Measurements from ENCODE around the gene MRPL37.

The MRPL37 gene

DNA sequence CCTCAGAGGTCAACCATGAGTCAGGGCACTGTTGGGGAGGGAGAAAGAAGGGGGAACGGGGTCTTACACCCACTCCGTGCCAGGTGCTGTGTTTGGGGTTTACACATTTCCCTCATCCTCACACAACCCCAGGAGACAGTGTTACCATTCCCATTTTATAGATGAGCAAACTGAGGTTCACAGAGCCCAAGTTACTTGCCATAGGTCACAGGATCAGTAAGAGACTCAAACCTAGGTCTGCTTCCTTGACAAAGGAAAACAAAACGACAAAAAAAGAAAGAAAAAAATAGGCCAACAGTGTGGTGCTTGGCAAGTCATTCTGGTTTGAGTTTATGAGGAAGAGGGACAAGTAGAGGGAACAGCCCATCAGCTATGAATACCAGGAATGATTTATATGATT lies 30.9 kb upstream of the MRPL37 start:
- CTCF ChIA-PET, result interaction anchor here (1.1 kb wide), 1 partner anchor 260 kb away, joined by 3 read pairs; no protein-coding TSS in a partner anchor
- POLR2A ChIA-PET, result interaction anchor here (0.8 kb wide), 1 partner anchor 31 kb away, joined by 3 read pairs; the partner anchor contains the start of gene MRPL37
- TF ChIP-seq FOXK2 (IDR thresholded peaks at IDR 0.05) (no peak), ELF4 (IDR thresholded peaks at IDR 0.05) (no peak), FOXA1 (IDR thresholded peaks at IDR 0.05) (no peak), TARDBP (IDR thresholded peaks at IDR 0.05) (no peak), SUZ12 (IDR thresholded peaks at IDR 0.05) (no peak), LEF1 (IDR thresholded peaks at IDR 0.05; ENCODE audit: borderline replicate concordance) (no peak), CTBP1 (IDR thresholded peaks at IDR 0.05; ENCODE audit: borderline replicate concordance) (no peak), SP1 (IDR thresholded peaks at IDR 0.05) (no peak), HDGF (IDR thresholded peaks at IDR 0.05; ENCODE audit: borderline replicate concordance) (no peak), ZNF384 (IDR thresholded peaks at IDR 0.05) (no peak), NFRKB (IDR thresholded peaks at IDR 0.05) (no peak), L3MBTL2 (conservative IDR thresholded peaks at IDR 0.05) (no peak), FOXM1 (IDR thresholded peaks at IDR 0.05; ENCODE audit: borderline replicate concordance) (no peak), ARNT (IDR thresholded peaks at IDR 0.05) (no peak)
- TF ChIP-seq, protein P1, sequence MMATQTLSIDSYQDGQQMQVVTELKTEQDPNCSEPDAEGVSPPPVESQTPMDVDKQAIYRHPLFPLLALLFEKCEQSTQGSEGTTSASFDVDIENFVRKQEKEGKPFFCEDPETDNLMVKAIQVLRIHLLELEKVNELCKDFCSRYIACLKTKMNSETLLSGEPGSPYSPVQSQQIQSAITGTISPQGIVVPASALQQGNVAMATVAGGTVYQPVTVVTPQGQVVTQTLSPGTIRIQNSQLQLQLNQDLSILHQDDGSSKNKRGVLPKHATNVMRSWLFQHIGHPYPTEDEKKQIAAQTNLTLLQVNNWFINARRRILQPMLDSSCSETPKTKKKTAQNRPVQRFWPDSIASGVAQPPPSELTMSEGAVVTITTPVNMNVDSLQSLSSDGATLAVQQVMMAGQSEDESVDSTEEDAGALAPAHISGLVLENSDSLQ (IDR thresholded peaks at IDR 0.05), result no peak
- DNase-seq (ENCODE audit: extremely low spot score), result no peak

DNA sequence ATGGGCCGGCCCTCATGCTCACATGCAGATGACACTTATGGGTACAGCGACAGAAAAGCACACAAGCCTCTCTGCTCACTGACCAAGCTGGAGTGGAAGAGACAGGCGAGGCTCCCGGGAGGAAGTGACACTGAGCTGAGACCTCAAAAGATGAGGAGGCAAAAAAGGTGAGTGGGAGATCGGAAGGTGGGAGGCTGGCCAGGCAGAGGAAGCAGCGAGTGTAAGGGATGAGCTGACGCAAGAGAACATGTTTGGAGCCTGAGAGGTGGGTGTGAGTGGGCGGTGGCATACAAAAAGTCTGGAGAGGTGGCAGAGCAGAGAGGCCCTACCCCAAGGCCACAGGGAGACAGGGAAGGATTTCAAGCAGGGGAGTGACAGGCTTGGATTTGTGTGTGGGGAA lies 29.0 kb upstream of the MRPL37 start:
- POLR2A ChIA-PET, result interaction anchor here (1.9 kb wide), 1 partner anchor 29 kb away, joined by 6 read pairs; the partner anchor contains the start of genes CYB5RL and MRPL37
- DNase-seq (ENCODE audit: extremely low spot score), result no peak
- TF ChIP-seq, protein P1 (IDR thresholded peaks at IDR 0.05), result no peak
- TF ChIP-seq ARNT (IDR thresholded peaks at IDR 0.05) (no peak), L3MBTL2 (conservative IDR thresholded peaks at IDR 0.05) (no peak), ZNF384 (IDR thresholded peaks at IDR 0.05) (no peak), SP1 (IDR thresholded peaks at IDR 0.05) (no peak), FOXM1 (IDR thresholded peaks at IDR 0.05; ENCODE audit: borderline replicate concordance) (no peak)
- CTCF ChIA-PET, result interaction anchor here (0.9 to 1.1 kb wide), 2 partner anchors 10 to 318 kb away, joined by 3 to 4 read pairs; no protein-coding TSS in a partner anchor

DNA sequence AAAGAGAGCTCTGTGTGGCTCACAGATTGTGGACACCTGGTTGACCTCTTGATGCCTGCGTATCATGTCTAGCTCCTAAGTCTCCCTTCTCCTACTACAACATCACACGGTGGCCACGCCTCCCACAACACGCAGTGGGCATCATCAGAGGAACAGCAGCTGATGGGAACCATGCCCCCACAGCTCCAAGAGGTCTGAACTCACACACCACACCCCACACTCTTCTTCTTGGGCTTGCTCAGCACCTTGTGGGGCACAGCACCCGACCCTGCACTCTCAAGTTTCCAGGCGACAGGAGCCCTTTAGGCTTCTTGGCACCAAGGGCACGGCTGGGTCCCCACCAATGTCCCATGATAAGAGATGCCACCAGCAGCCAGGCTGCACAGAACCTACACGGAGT lies 28.4 kb upstream of the MRPL37 start:
- no peak for TF ChIP-seq NFRKB (IDR thresholded peaks at IDR 0.05)
- TF ChIP-seq CTBP1 (IDR thresholded peaks at IDR 0.05; ENCODE audit: borderline replicate concordance), result no peak
- TF ChIP-seq FOXA1 (IDR thresholded peaks at IDR 0.05), result no peak
- TF ChIP-seq BHLHE40 (IDR thresholded peaks at IDR 0.05; ENCODE audit: borderline replicate concordance), result no peak
- no peak for TF ChIP-seq FOXK2 (IDR thresholded peaks at IDR 0.05)
- no peak for DNase-seq (ENCODE audit: extremely low spot score)
- ChIA-PET CTCF (interaction anchor here (0.8 to 1.1 kb wide), 3 partner anchors 10 to 317 kb away, joined by 3 to 4 read pairs (median 4); no protein-coding TSS in a partner anchor), POLR2A (interaction anchor here (1.9 kb wide), 1 partner anchor 28 kb away, joined by 6 read pairs; the partner anchor contains the start of genes CYB5RL and MRPL37)

DNA sequence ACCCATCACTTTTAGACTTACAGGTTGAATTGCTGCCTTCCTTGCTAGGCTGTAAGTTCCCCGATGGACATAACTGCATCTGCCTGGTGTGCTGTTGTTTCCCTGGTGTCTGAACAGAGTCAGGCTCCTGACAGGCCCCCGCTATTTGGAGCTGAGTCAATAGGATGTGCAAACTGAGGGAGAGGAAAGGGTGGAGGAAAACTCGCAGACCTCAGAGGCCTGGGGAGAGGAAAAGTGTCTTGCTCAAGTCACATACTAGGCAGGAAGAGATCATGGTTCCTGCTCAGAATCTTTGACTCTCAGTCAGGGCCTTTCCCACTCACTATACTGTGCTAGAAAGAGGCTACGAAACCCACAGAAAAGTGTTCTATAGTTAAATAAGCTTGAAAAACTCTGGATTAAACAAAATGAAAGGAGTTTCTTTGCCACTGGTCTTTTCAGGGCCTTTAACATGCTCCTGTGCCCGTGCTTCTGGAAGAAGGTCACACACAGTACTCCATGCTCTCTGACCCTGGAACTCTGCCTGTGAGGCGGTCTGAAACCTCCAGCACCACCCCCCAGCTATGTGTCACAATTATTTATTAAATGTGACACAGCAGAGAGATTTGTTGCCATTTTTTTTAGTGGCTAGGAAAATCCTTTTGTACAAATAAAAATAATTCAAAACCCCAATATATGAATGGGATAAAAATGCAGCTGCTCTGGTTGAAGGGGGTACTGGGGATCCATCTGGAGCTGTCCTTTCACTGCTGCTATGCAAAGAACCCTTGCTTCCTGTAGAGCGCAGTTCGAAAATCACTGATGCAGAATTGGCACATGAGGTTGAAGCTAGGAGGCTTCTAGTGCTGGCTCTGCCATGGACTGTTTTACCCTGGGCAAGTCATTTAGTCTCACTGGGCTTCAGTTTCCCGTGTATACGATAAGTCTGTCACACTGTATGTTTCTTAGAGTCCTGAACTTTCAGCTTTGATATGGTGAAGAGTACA lies 27.1 kb upstream of the MRPL37 start:
- no peak for TF ChIP-seq TARDBP (IDR thresholded peaks at IDR 0.05)
- TF ChIP-seq SUZ12 (IDR thresholded peaks at IDR 0.05), result no peak
- ChIA-PET CTCF (no interaction called here), POLR2A (no interaction called here)
- no peak for DNase-seq (ENCODE audit: extremely low spot score)

DNA sequence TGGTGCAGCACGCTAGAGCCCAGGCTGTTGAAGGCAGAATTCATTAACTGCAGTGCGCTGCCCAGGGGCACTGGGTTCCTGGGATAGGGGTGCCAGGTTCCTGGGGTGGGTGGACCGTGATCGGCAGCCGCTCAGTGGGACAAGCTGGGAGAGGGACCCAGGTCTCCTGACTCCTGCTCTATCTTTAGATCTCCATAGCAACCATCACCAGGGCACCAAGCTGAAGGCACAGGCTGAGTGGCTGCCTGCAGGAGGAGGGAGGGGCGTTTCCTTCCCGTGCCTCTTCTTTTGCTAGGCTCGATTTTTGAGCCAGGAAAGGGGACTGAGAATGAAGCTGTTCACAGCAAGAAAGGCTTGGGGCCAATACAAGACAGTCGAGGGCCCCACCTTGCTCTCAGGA lies 26.3 kb upstream of the MRPL37 start:
- DNase-seq (ENCODE audit: extremely low spot score), result no peak
- CTCF ChIA-PET, result no interaction called here
- POLR2A ChIA-PET, result no interaction called here
- TF ChIP-seq FOXK2 (IDR thresholded peaks at IDR 0.05) (no peak), ZNF384 (IDR thresholded peaks at IDR 0.05) (no peak), SUZ12 (IDR thresholded peaks at IDR 0.05) (no peak), ELF4 (IDR thresholded peaks at IDR 0.05) (no peak), L3MBTL2 (conservative IDR thresholded peaks at IDR 0.05) (no peak), LEF1 (IDR thresholded peaks at IDR 0.05; ENCODE audit: borderline replicate concordance) (no peak), FOXM1 (IDR thresholded peaks at IDR 0.05; ENCODE audit: borderline replicate concordance) (no peak), CTBP1 (IDR thresholded peaks at IDR 0.05; ENCODE audit: borderline replicate concordance) (no peak), HDGF (IDR thresholded peaks at IDR 0.05; ENCODE audit: borderline replicate concordance) (no peak), TARDBP (IDR thresholded peaks at IDR 0.05) (no peak)

DNA sequence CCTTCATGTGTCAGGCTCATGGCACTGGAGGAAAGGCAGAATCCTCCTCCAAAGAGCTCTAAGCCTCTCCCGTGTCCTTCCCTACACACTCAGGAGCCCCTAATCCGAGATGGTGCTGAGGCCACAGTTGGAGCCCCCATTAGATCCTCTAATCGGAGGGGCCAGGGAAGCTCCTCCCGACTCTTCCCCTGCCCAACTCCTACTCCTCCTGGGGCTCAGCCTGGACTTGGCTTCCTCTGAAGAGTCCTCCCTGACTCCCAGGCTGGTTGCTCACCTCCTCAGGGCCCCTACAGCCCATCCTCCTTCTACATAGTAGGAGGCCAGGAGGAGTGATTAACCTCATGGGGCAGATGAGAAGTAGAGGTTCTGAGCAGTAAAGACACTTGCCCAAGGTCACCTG lies 25.9 kb upstream of the MRPL37 start:
- DNase-seq (ENCODE audit: extremely low spot score), result no peak
- TF ChIP-seq FOXM1 (IDR thresholded peaks at IDR 0.05; ENCODE audit: borderline replicate concordance), result no peak
- TF ChIP-seq BHLHE40 (IDR thresholded peaks at IDR 0.05; ENCODE audit: borderline replicate concordance), result no peak
- TF ChIP-seq CTBP1 (IDR thresholded peaks at IDR 0.05; ENCODE audit: borderline replicate concordance), result no peak
- no peak for TF ChIP-seq TARDBP (IDR thresholded peaks at IDR 0.05)
- TF ChIP-seq FOXK2 (IDR thresholded peaks at IDR 0.05), result no peak
- ChIA-PET CTCF (no interaction called here), POLR2A (no interaction called here)

Measured in HEK293T (cell line).